OCI-LY1 (cell line): ENCODE measurements around the gene CERK.

ENCODE experiments used
- CTCF ChIP-seq: fragments of 200-600 bp; sonication (generic), shearing (Covaris generic); IDR thresholded peaks from 2 replicates; pipeline ENCODE4 v1.5.1; 2017; ENCODE audit warnings: mild to moderate bottlenecking, antibody characterized with exemption, low read length, moderate library complexity, mixed read lengths
- EZH2 ChIP-seq: fragments of 200-600 bp; sonication (generic), shearing (Covaris generic); IDR thresholded peaks from 2 replicates; pipeline ENCODE4 v1.8.0; 2017; ENCODE audit warnings: borderline replicate concordance, mixed run types, mild to moderate bottlenecking, antibody characterized with exemption, low read length, moderate library complexity, mixed read lengths

- TF ChIP-seq CTCF, result no peak
- TF ChIP-seq EZH2, result no peak
Measured at GRCh38 chr22:46754826-46755225, 16.8 kb upstream of the CERK start.
